ENCODE measurements around the gene NHEJ1.

NHEJ1 gene

GRCh38 chr2:219090436-219091299 lies 69.9 kb downstream of the NHEJ1 start:
- H3K4me2 ChIP-seq (ENCODE audit: low read length): no peak overlapping the region
- H3K27me3 ChIP-seq (ENCODE audit: control insufficient read depth, insufficient read depth, low read length): no peaks in the 10 kb centered on the region
- no peak overlapping the region for H3K9ac ChIP-seq (ENCODE audit: low read depth, low read length)
- no peak overlapping the region for H3K4me3 ChIP-seq (ENCODE audit: low read length)
- H3K36me3 ChIP-seq (ENCODE audit: insufficient read depth, low read length): peaks cover 3% of the 10 kb centered on the region
- no peaks in the 10 kb centered on the region for H3K4me1 ChIP-seq (ENCODE audit: control insufficient read depth, insufficient read depth, low read length)
- H3K9me3 ChIP-seq (replicated peaks; ENCODE audit: low read length): no peaks in the 10 kb centered on the region

DNA sequence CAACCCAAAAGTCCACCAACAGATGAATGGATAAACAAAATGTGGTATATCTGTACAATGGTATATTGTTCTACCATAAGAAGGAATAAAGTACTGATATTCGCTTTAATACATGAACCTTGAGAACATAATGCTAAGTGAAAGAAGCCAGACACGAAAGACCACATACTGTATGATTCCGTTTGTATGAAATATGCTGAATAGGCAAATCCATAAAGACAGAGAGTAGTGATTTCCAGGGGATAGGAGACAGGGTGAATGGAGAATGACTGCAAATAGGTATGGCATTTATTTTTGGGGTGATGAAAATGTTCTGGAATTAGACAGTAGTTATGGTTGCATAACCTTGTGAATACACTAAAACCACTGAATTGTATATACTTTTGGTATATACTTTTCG lies 71.3 kb downstream of the NHEJ1 start:
- no peaks in the 10 kb centered on the region for H3K27me3 ChIP-seq (ENCODE audit: control insufficient read depth, insufficient read depth, low read length)
- no peak overlapping the region for H3K4me2 ChIP-seq (ENCODE audit: low read length)
- no peak overlapping the region for H3K9ac ChIP-seq (ENCODE audit: low read depth, low read length)
- no peaks in the 10 kb centered on the region for H3K9me3 ChIP-seq (replicated peaks; ENCODE audit: low read length)
- H3K4me1 ChIP-seq (ENCODE audit: control insufficient read depth, insufficient read depth, low read length): no peaks in the 10 kb centered on the region
- peaks cover 3% of the 10 kb centered on the region for H3K36me3 ChIP-seq (ENCODE audit: insufficient read depth, low read length)
- no peak overlapping the region for H3K4me3 ChIP-seq (ENCODE audit: low read length)

GRCh38 chr2:219087848-219088247 lies 72.8 kb downstream of the NHEJ1 start:
- no peak overlapping the region for H3K4me3 ChIP-seq (ENCODE audit: low read length)
- no peaks in the 10 kb centered on the region for H3K27me3 ChIP-seq (ENCODE audit: control insufficient read depth, insufficient read depth, low read length)
- no peaks in the 10 kb centered on the region for H3K4me1 ChIP-seq (ENCODE audit: control insufficient read depth, insufficient read depth, low read length)
- no peaks in the 10 kb centered on the region for H3K9me3 ChIP-seq (replicated peaks; ENCODE audit: low read length)
- H3K36me3 ChIP-seq (ENCODE audit: insufficient read depth, low read length): peaks cover 3% of the 10 kb centered on the region
- H3K9ac ChIP-seq (ENCODE audit: low read depth, low read length): no peak overlapping the region
- no peak overlapping the region for H3K4me2 ChIP-seq (ENCODE audit: low read length)

DNA sequence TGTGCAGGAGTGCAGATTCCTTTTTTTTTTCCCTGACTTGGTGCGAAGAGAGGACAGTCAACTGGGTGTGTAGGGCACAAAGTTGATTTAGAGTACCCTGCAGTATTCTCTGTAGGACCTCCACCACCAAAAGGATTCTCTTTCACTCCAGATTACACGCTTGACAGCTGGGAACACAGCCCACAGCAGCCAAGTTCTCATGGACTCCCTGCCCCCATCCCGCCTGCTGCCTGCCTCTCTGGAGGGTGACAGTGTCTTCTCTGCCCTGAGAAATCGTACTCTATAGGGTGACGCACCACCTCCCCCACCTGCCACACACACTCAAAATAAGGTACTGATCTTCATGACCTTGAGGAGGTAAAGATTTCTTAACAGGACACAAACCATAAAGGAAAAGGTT lies 73.3 kb downstream of the NHEJ1 start:
- Histone ChIP-seq H3K4me3 (ENCODE audit: low read length) (no peak overlapping the region), H3K27me3 (ENCODE audit: control insufficient read depth, insufficient read depth, low read length) (no peaks in the 10 kb centered on the region), H3K9ac (ENCODE audit: low read depth, low read length) (no peak overlapping the region), H3K4me1 (ENCODE audit: control insufficient read depth, insufficient read depth, low read length) (no peaks in the 10 kb centered on the region), H3K4me2 (ENCODE audit: low read length) (no peak overlapping the region), H3K36me3 (ENCODE audit: insufficient read depth, low read length) (peaks cover 3% of the 10 kb centered on the region), H3K9me3 (replicated peaks; ENCODE audit: low read length) (no peaks in the 10 kb centered on the region)

GRCh38 chr2:219086196-219086595 lies 74.4 kb downstream of the NHEJ1 start:
- peaks cover 3% of the 10 kb centered on the region for H3K36me3 ChIP-seq (ENCODE audit: insufficient read depth, low read length)
- H3K27me3 ChIP-seq (ENCODE audit: control insufficient read depth, insufficient read depth, low read length): no peaks in the 10 kb centered on the region
- H3K4me1 ChIP-seq (ENCODE audit: control insufficient read depth, insufficient read depth, low read length): no peaks in the 10 kb centered on the region
- H3K9ac ChIP-seq (ENCODE audit: low read depth, low read length): no peak overlapping the region
- H3K4me2 ChIP-seq (ENCODE audit: low read length): no peak overlapping the region
- no peaks in the 10 kb centered on the region for H3K9me3 ChIP-seq (replicated peaks; ENCODE audit: low read length)
- no peak overlapping the region for H3K4me3 ChIP-seq (ENCODE audit: low read length)

- Histone ChIP-seq H3K4me1 (ENCODE audit: control insufficient read depth, insufficient read depth, low read length) (no peaks in the 10 kb centered on the region), H3K4me3 (ENCODE audit: low read length) (no peak overlapping the region), H3K36me3 (ENCODE audit: insufficient read depth, low read length) (no peaks in the 10 kb centered on the region), H3K9ac (ENCODE audit: low read depth, low read length) (no peak overlapping the region), H3K9me3 (replicated peaks; ENCODE audit: low read length) (no peaks in the 10 kb centered on the region), H3K4me2 (ENCODE audit: low read length) (no peak overlapping the region), H3K27me3 (ENCODE audit: control insufficient read depth, insufficient read depth, low read length) (no peaks in the 10 kb centered on the region)
These were observed 75.8 kb downstream of the NHEJ1 start for GRCh38 chr2:219084791-219085190.

DNA sequence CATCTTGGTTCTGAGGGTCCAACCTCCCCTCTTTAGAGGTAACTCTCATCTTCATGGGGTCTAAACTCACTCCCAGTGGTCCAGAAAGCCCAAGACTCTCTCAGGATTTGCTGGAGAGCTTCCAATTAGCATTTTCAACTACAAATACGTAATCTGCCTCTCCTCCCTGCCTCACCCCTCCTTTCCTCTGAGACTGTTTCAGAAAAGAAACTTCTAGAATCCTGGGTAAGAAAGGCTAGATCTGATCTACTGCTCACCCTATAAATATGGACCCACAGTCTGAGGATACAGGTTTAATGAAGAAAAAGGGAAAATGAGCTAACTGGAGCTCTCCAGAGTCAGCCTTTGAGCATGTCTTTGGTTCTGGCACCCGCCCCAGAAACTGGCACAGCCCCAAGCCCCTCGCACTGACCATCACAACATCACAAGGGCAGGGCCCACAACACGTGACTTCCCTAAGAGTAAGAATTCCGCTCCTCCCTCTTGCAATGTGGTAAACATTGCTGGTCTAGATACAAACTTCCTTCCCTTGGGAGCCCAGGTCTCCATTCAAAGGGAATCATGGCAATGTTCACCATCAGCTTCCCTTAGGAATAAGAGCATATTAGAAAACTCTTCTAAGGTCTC lies 78.2 kb downstream of the NHEJ1 start:
- Histone ChIP-seq H3K4me3 (ENCODE audit: low read length) (no peak overlapping the region), H3K4me1 (ENCODE audit: control insufficient read depth, insufficient read depth, low read length) (no peaks in the 10 kb centered on the region)

DNA sequence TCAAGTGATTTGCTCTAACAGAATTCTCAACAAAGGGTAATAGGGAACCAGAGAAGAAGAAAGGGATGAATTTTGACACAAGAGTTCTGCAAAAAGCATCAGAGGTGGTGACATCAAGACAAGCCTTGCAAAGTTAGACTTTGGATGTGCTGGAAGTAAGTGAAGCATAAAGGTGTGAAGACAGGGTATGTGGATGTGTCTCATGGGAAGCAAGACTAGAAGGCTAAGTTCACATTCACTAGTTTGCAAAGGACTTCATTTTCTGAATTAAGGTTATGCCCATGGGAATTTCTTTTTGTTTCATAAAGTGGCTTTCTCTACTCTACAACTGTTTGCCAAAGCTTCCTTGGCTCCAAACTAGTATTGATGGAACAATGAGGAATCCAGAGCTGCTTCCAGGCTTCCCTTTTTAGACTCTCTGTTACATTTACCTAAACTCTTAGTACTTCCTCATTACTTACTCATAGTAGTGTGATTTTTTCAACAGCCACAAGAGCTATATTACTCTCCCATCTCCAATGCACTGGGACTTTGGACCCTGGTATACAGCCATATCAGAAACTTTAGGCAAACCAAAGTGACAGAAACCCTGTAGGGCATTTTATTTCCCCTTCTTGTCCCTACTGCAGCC lies 78.8 kb downstream of the NHEJ1 start:
- Histone ChIP-seq H3K27me3 (ENCODE audit: control insufficient read depth, insufficient read depth, low read length) (no peaks in the 10 kb centered on the region), H3K9me3 (replicated peaks; ENCODE audit: low read length) (no peaks in the 10 kb centered on the region), H3K36me3 (ENCODE audit: insufficient read depth, low read length) (peaks cover 5% of the 10 kb centered on the region), H3K4me1 (ENCODE audit: control insufficient read depth, insufficient read depth, low read length) (no peaks in the 10 kb centered on the region), H3K4me3 (ENCODE audit: low read length) (no peak overlapping the region), H3K9ac (ENCODE audit: low read depth, low read length) (no peak overlapping the region), H3K4me2 (ENCODE audit: low read length) (no peak overlapping the region)

More for the DNA sequence above, 78.2 kb downstream of the NHEJ1 start:
- H3K27me3 ChIP-seq (ENCODE audit: control insufficient read depth, insufficient read depth, low read length): no peaks in the 10 kb centered on the region
- H3K9ac ChIP-seq (ENCODE audit: low read depth, low read length): no peak overlapping the region
- no peaks in the 10 kb centered on the region for H3K36me3 ChIP-seq (ENCODE audit: insufficient read depth, low read length)
- no peak overlapping the region for H3K4me2 ChIP-seq (ENCODE audit: low read length)
- no peaks in the 10 kb centered on the region for H3K9me3 ChIP-seq (replicated peaks; ENCODE audit: low read length)

GRCh38 chr2:219081096-219081495 lies 79.5 kb downstream of the NHEJ1 start:
- Histone ChIP-seq H3K9me3 (replicated peaks; ENCODE audit: low read length) (no peaks in the 10 kb centered on the region), H3K4me1 (ENCODE audit: control insufficient read depth, insufficient read depth, low read length) (no peaks in the 10 kb centered on the region), H3K9ac (ENCODE audit: low read depth, low read length) (no peak overlapping the region), H3K4me2 (ENCODE audit: low read length) (no peak overlapping the region), H3K36me3 (ENCODE audit: insufficient read depth, low read length) (peaks cover 9% of the 10 kb centered on the region), H3K4me3 (ENCODE audit: low read length) (no peak overlapping the region), H3K27me3 (ENCODE audit: control insufficient read depth, insufficient read depth, low read length) (no peaks in the 10 kb centered on the region)

DNA sequence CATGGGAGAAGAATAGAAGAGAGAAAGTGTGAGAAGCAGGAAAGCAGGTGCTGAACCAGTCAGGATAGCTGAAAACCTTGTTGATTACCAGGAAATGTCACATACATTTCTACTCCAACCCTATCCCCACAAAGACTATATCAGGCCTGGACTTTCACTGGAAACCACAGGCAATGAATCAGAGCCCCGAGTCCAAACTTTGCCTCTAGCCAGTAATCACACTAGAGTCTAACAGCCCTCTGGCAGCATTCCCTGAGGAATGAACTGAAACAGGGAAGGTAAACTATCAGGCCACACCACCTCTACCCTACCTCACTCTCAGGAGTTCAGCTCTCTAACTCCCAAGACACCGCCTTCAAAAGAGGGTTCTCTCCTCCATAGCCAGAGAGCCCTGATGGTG lies 81.2 kb downstream of the NHEJ1 start:
- Histone ChIP-seq H3K27me3 (ENCODE audit: control insufficient read depth, insufficient read depth, low read length) (no peaks in the 10 kb centered on the region), H3K9me3 (replicated peaks; ENCODE audit: low read length) (no peaks in the 10 kb centered on the region), H3K9ac (ENCODE audit: low read depth, low read length) (no peak overlapping the region), H3K4me3 (ENCODE audit: low read length) (no peak overlapping the region), H3K36me3 (ENCODE audit: insufficient read depth, low read length) (peaks cover 15% of the 10 kb centered on the region), H3K4me1 (ENCODE audit: control insufficient read depth, insufficient read depth, low read length) (no peaks in the 10 kb centered on the region), H3K4me2 (ENCODE audit: low read length) (no peak overlapping the region)

DNA sequence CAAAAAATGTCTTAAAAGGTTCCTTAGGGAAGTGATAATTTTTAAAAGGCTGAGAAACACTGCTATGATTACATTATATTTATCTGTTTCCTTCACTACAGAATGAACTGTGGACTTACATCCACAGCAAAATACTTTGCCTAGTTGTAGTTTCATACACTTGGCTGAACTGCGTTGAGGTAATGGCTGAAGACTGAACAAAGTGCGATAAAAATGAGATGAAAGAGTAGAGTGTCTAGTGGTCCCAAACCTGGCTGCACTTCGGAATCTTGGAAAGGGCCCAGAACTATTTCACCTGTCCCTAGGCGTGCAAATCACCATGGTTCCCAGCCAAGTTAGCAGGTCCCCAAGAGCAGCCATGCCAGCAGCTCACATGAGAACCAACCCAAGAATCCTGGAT lies 81.7 kb downstream of the NHEJ1 start:
- Histone ChIP-seq H3K27me3 (ENCODE audit: control insufficient read depth, insufficient read depth, low read length) (no peaks in the 10 kb centered on the region), H3K4me1 (ENCODE audit: control insufficient read depth, insufficient read depth, low read length) (no peaks in the 10 kb centered on the region), H3K9ac (ENCODE audit: low read depth, low read length) (no peak overlapping the region), H3K4me2 (ENCODE audit: low read length) (no peak overlapping the region), H3K4me3 (ENCODE audit: low read length) (no peak overlapping the region), H3K36me3 (ENCODE audit: insufficient read depth, low read length) (peaks cover 15% of the 10 kb centered on the region), H3K9me3 (replicated peaks; ENCODE audit: low read length) (no peaks in the 10 kb centered on the region)

Data from skeletal muscle satellite cell (primary cell).